ENCODE measurements around the gene KRTAP4-12. TPM values are rescaled to one million over a fixed set of nuclear protein-coding genes. Genes with fewer than 3 reads are reported as not detected.
"Not testable (repeated sequence)": the region's sequence is repeated elsewhere in the genome, so short reads cannot be mapped to it uniquely, and the experiment has no call there.

Gene KRTAP4-12
- total RNA-seq, 4 donors from 2014 or later, result not detected

- Histone ChIP-seq H3K4me1 (no peaks in the 10 kb centered on the region), H3K36me3 (no peaks in the 10 kb centered on the region), H3K27ac (no peak overlapping the region), H3K4me3 (no peak overlapping the region), H3K9me3 (no peaks in the 10 kb centered on the region), H3K27me3 (no peaks in the 10 kb centered on the region)
- DNase-seq, result no peak
- no peak for TF ChIP-seq POLR2A (IDR thresholded peaks at IDR 0.05)
- TF ChIP-seq, protein P1, sequence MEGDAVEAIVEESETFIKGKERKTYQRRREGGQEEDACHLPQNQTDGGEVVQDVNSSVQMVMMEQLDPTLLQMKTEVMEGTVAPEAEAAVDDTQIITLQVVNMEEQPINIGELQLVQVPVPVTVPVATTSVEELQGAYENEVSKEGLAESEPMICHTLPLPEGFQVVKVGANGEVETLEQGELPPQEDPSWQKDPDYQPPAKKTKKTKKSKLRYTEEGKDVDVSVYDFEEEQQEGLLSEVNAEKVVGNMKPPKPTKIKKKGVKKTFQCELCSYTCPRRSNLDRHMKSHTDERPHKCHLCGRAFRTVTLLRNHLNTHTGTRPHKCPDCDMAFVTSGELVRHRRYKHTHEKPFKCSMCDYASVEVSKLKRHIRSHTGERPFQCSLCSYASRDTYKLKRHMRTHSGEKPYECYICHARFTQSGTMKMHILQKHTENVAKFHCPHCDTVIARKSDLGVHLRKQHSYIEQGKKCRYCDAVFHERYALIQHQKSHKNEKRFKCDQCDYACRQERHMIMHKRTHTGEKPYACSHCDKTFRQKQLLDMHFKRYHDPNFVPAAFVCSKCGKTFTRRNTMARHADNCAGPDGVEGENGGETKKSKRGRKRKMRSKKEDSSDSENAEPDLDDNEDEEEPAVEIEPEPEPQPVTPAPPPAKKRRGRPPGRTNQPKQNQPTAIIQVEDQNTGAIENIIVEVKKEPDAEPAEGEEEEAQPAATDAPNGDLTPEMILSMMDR (IDR thresholded peaks at IDR 0.05), result no peak
Measured at GRCh38 chr17:41153856-41154255, 29.9 kb upstream of the KRTAP4-12 start.

DNA sequence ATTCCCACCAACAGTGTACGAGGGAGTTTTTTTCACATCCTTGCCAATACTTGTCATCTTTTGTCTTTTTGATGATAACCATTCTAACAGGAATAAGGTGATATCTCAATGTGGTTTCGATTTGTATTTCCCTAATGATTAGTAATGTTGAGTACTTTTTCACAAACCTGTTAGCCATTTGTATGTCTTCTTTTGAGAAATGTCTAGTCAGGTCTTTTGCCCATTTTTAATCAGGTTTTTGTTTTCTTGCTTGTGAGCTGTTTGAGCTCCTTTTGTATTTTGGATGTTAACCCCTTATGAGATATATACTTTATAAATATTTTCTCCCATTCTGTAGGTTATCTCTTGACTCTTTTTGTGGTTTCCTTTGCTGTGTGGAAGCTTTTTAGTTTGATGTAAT is 27.5 kb upstream of the KRTAP4-12 start:
- no peaks in the 10 kb centered on the region for H3K36me3 ChIP-seq
- no peaks in the 10 kb centered on the region for H3K4me1 ChIP-seq
- no peak for TF ChIP-seq POLR2A (IDR thresholded peaks at IDR 0.05)
- TF ChIP-seq, protein P1 (IDR thresholded peaks at IDR 0.05), result no peak

GRCh38 chr17:41150026-41150425 is 26.0 kb upstream of the KRTAP4-12 start:
- H3K4me3 ChIP-seq, result no peak overlapping the region
- no peaks in the 10 kb centered on the region for H3K36me3 ChIP-seq
- H3K27ac ChIP-seq, result no peak overlapping the region
- no peak for DNase-seq
- H3K4me1 ChIP-seq, result no peaks in the 10 kb centered on the region
- no peaks in the 10 kb centered on the region for H3K27me3 ChIP-seq
- no peaks in the 10 kb centered on the region for H3K9me3 ChIP-seq
- TF ChIP-seq, protein P1 (IDR thresholded peaks at IDR 0.05), result no peak
- TF ChIP-seq POLR2A (IDR thresholded peaks at IDR 0.05), result no peak

More for the DNA sequence above, 27.5 kb upstream of the KRTAP4-12 start:
- DNase-seq, result no peak
- H3K4me3 ChIP-seq, result no peak overlapping the region
- H3K27ac ChIP-seq, result no peak overlapping the region
- no peaks in the 10 kb centered on the region for H3K27me3 ChIP-seq
- H3K9me3 ChIP-seq, result no peaks in the 10 kb centered on the region

DNA sequence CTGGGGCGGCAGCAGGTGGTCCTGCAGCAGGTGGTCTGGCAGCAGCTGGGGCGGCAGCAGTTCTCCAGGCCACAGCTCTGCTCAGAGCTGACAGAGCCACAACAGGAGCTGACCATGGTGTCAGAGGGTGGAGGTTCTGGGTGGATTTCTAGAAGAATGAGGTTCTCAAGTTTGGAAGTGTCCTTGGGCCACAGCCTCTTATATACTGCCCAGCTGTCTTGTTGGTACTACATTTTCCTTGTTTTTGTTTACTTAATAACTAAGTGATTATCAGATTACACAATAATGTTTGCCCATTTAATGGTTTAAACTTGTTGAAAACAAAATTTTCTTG is 25.6 kb upstream of the KRTAP4-12 start, which contains the start of gene KRTAP4-5:
KRTAP4-5 (minus strand) TSS at position 174 of the 334 bp plus-strand sequence; CDS start at position 116, 58 bp downstream.
- no peak for DNase-seq
- Histone ChIP-seq H3K9me3 (no peaks in the 10 kb centered on the region), H3K4me3 (no peak within 1 kb of the TSS), H3K4me1 (no peaks in the 10 kb centered on the region), H3K27ac (no peak within 1 kb of the TSS), H3K27me3 (no peaks in the 10 kb centered on the region), H3K36me3 (no peaks in the 10 kb centered on the region)
- TF ChIP-seq POLR2A (IDR thresholded peaks at IDR 0.05), result no peak
- TF ChIP-seq, protein P1 (IDR thresholded peaks at IDR 0.05), result no peak

GRCh38 chr17:41148971-41149651 is 25.1 kb upstream of the KRTAP4-12 start:
- not testable (repeated sequence) for H3K36me3 ChIP-seq, H3K4me1 ChIP-seq, H3K9me3 ChIP-seq, DNase-seq, H3K4me3 ChIP-seq, H3K27me3 ChIP-seq, H3K27ac ChIP-seq

DNA sequence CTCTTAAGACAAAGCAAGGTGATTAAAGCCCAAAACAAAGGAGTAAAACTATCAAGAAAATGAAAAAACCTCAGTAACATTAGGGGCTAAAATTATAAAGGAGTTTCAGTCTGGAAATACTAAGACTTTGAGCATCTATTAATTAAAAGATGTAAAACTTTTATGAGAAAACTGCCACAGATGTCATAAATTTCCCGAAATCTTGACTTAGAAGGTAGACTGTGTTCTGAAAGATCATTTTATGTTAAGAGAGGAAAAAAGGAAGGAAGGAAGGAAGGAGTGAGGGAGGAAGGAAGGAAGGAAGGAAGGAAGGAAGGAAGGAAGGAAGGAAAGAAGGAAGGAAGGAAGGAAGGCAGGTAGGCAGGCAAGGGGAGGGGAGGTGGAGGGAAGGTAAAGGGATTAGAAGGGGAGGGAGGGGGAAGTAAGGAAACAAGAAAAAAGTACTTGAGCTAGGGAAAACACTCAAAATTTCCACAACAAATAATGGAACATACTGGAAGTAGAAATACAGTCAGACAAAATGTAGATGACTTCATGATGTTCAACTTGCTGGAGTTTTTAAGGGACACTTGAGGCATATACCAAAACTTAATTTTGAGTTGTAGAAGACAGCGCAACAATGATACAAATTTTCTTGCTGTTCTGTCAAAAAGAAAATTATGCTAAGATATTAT is 23.7 kb upstream of the KRTAP4-12 start:
- no peak for DNase-seq
- H3K4me1 ChIP-seq, result no peaks in the 10 kb centered on the region
- H3K36me3 ChIP-seq, result no peaks in the 10 kb centered on the region
- no peak overlapping the region for H3K27ac ChIP-seq
- TF ChIP-seq, protein P1 (IDR thresholded peaks at IDR 0.05), result no peak
- TF ChIP-seq POLR2A (IDR thresholded peaks at IDR 0.05), result no peak
- H3K9me3 ChIP-seq, result peaks cover 0 to 5% (median 1%) of the 10 kb centered on the region in 4 donors
- H3K4me3 ChIP-seq, result no peak overlapping the region
- no peaks in the 10 kb centered on the region for H3K27me3 ChIP-seq
